Endothelial cell of umbilical vein (primary cell): ENCODE data around the gene CCAR1.

Source experiments
- CTCF ChIP-seq, 2 donors: IDR thresholded peaks; 1 replicate in 1 of 2; 2 replicates in 1 of 2; pipeline ENCODE4 v1.5.1; 2011; ENCODE audit warnings: low read length in 2 of 2, mild to moderate bottlenecking in 2 of 2, moderate library complexity in 2 of 2, control low read depth in 1 of 2, inconsistent platforms in 1 of 2, low read depth in 1 of 2; ENCODE audit not compliant: insufficient read depth in 1 of 2; ENCODE audit errors: extremely low read depth in 1 of 2
- JUN ChIP-seq: IDR thresholded peaks from 2 replicates; pipeline ENCODE4 v1.6.1; 2011; ENCODE audit warnings: borderline replicate concordance, low read depth; ENCODE audit not compliant: insufficient read length, insufficient read depth
- MAX ChIP-seq: IDR thresholded peaks from 2 replicates; pipeline ENCODE4 v1.6.1; 2011; ENCODE audit not compliant: insufficient read depth, insufficient read length
- MYC ChIP-seq: IDR thresholded peaks from one replicate; pipeline ENCODE4 v1.6.1; 2011; ENCODE audit warnings: mild to moderate bottlenecking, low read depth, low read length
- POLR2A ChIP-seq: IDR thresholded peaks from 2 replicates; pipeline ENCODE4 v1.6.1; 2012; ENCODE audit warnings: low read depth, mild to moderate bottlenecking, control low read depth, low read length
- POLR2AphosphoS5 ChIP-seq: IDR thresholded peaks from 2 replicates; pipeline ENCODE4 v1.6.1; 2012; ENCODE audit warnings: low read depth, mild to moderate bottlenecking, control low read depth, low read length, moderate library complexity; ENCODE audit not compliant: insufficient read depth

- TF ChIP-seq POLR2A = no peak
- TF ChIP-seq POLR2AphosphoS5 = no peak
- TF ChIP-seq CTCF (IDR thresholded peaks at IDR 0.05; ENCODE audit: extremely low read depth in 1 of 2, insufficient read depth in 1 of 2, low read depth in 1 of 2, low read length in 2 of 2) = no peak
- no peak for TF ChIP-seq MAX
- no peak for TF ChIP-seq MYC
- TF ChIP-seq JUN = no peak
Observed at GRCh38 chr10:68828833-68829232, 107.8 kb downstream of the CCAR1 start.
